ENCODE data around the gene TMEM30A. TPM values are rescaled to one million over a fixed set of nuclear protein-coding genes. Genes with fewer than 3 reads are reported as not detected.
A peak's percentile ranks its signal among the peaks of the same experiment; 100 is the strongest.

Gene TMEM30A
- total and polyA plus RNA-seq, 11 donors, result 21.8 to 86.3 (median 55.9) TPM

DNA sequence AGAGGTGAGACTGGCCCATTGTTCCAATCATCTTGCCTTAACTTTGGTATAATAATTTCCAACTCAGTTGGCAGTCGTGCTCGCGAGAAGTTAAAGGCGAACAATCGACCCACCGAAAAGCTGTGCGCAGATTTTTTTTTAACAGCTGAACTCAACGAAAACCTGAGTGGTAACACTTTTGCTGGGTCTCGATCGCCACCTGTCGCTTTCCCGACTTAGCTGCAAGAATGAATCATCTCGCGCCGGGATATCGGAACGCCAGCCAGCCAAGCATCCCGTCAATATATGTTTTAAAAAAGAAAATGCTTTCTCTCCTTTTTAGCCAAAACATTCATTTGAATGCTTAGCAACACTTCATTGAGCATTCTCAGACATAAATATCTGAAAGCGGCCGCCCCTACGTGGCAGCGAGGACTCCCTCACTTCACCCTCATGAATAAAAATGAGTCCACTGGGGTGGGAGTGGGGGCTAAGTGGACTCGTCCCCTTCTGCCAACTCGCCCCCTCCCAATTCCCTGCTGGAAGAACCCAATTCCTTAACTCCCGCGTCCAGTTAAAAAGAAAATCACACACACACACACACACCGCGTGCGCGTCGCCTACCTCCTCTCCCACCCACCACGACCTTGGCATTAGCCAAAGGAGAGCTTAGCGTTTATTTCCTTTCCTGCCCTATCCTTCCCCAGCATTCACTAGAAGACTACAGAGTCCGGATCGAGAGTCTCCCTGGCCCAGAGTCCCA, 80.2 kb downstream of the TMEM30A start:
- TF ChIP-seq, protein P1, sequence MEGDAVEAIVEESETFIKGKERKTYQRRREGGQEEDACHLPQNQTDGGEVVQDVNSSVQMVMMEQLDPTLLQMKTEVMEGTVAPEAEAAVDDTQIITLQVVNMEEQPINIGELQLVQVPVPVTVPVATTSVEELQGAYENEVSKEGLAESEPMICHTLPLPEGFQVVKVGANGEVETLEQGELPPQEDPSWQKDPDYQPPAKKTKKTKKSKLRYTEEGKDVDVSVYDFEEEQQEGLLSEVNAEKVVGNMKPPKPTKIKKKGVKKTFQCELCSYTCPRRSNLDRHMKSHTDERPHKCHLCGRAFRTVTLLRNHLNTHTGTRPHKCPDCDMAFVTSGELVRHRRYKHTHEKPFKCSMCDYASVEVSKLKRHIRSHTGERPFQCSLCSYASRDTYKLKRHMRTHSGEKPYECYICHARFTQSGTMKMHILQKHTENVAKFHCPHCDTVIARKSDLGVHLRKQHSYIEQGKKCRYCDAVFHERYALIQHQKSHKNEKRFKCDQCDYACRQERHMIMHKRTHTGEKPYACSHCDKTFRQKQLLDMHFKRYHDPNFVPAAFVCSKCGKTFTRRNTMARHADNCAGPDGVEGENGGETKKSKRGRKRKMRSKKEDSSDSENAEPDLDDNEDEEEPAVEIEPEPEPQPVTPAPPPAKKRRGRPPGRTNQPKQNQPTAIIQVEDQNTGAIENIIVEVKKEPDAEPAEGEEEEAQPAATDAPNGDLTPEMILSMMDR (IDR thresholded peaks at IDR 0.05), result peak; percentile 52 to 84 (median 69)
- no peak for TF ChIP-seq POLR2A (IDR thresholded peaks at IDR 0.05)
- peak in 2 of 4 donors; percentile 14 to 21 for ATAC-seq
- peak overlapping the region; percentile 19 to 72 (median 58) for H3K4me3 ChIP-seq
- WGBS, 4 donors, result 0 to 2% (median 1%) methylated on average over 35 of the region's 35 CpGs
- H3K27me3 ChIP-seq, result peaks cover 2 to 84% (median 34%) of the 10 kb centered on the region in 9 donors
- DNase-seq, result peak in 4 of 5 donors; percentile 72 to 83 (median 80)
- H3K27ac ChIP-seq, result peak overlapping the region in 11 of 12 donors; percentile 30 to 87 (median 77)
- no peaks in the 10 kb centered on the region for H3K9me3 ChIP-seq
- H3K36me3 ChIP-seq, result no peaks in the 10 kb centered on the region
- intact Hi-C loops (cut with DNase I), result loop anchor here in 9 of 10 donors (5.0 to 10.0 kb wide), 11 partner anchors 310 to 1530 kb away; no protein-coding TSS in a partner anchor
- H3K4me1 ChIP-seq, result peaks cover 0 to 62% (median 20%) of the 10 kb centered on the region in 12 donors

DNA sequence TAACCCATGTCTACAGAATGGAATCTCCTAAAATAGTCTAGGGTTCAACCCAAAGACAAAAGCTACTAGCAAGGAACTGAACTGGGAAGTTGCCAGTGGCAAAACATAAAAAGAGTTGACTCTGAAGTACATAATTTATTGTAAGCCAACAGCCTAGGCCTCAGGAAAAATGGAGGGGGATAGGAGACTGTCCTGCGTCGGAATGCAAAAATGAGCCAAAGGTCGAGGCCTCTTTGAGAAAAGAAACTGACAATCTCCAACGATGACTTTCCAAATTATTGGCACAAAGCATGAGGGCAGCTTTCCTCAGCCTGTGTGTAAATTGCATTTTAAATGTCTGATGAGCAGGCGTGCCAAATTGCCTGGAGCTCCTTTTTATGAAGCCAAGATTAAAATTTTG, 80.9 kb downstream of the TMEM30A start:
- intact Hi-C loops (cut with DNase I), result loop anchor here in 9 of 10 donors (5.0 to 10.0 kb wide), 11 partner anchors 309 to 1529 kb away; no protein-coding TSS in a partner anchor
- H3K27me3 ChIP-seq, result peaks cover 2 to 84% (median 34%) of the 10 kb centered on the region in 9 donors
- ATAC-seq (no peak), DNase-seq (no peak)
- TF ChIP-seq, protein P1 (IDR thresholded peaks at IDR 0.05), result no peak
- TF ChIP-seq POLR2A (IDR thresholded peaks at IDR 0.05), result no peak
- H3K4me3 ChIP-seq, result peak overlapping the region in 10 of 12 donors; percentile 42 to 72 (median 58)
- H3K4me1 ChIP-seq, result peaks cover 0 to 56% (median 19%) of the 10 kb centered on the region in 12 donors
- peak overlapping the region in 10 of 12 donors; percentile 18 to 86 (median 66) for H3K27ac ChIP-seq
- WGBS, 4 donors, result 30 to 47% (median 37%) methylated on average over 5 of the region's 5 CpGs
- no peaks in the 10 kb centered on the region for H3K36me3 ChIP-seq
- H3K9me3 ChIP-seq, result no peaks in the 10 kb centered on the region

Other genes with a start within 250 kb of the TMEM30A start
- gene COL12A1, start 78.7 kb downstream of the TMEM30A start, total RNA-seq, result 10 to 100 TPM in 8 of 9 donors, 1 to 10 TPM in 1; 9.4 to 26.8 (median 24.0) TPM
- gene COL12A1, start 78.7 kb downstream of the TMEM30A start, polyA plus RNA-seq, result 1 to 10 TPM; 3.1 to 4.7 TPM
- 1,000 to 10,000 TPM in 4 of 9 donors, 100 to 1,000 TPM in 5; 646 to 1,301 (median 986) TPM for gene COX7A2, start 41.0 kb downstream of the TMEM30A start, total RNA-seq
- 1,000 to 10,000 TPM; 1,329 to 1,466 TPM for gene COX7A2, start 41.0 kb downstream of the TMEM30A start, polyA plus RNA-seq
- 100 to 1,000 TPM in 8 of 9 donors, 10 to 100 TPM in 1; 91.1 to 230 (median 177) TPM for gene FILIP1, start 209.0 kb upstream of the TMEM30A start, total RNA-seq
- gene FILIP1, start 209.0 kb upstream of the TMEM30A start, polyA plus RNA-seq, result 10 to 100 TPM; 49.2 to 63.1 TPM

Data from heart left ventricle (tissue), 16 donors.